ENCODE results near the gene ATG10.

DNA sequence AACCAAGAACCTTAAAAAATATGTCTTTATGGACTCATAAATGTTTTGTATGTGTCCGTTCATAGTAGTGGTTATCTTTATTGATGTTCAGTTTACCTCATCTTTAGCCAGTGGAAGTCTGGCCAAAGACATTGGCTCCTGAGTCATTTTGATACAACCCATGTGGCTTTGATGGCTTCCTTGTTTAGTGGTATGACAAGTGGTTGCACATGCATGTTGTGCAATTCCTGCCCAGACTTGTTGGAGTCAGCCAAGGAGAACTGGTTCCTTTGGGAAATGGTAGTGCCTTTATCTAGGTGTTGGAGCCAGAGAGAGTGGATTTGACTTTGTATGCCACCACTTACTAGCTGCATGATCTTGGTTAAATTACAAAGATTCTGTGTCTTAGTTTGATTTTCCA is 212.0 kb downstream of the ATG10 start:
- TF ChIP-seq, protein P1, sequence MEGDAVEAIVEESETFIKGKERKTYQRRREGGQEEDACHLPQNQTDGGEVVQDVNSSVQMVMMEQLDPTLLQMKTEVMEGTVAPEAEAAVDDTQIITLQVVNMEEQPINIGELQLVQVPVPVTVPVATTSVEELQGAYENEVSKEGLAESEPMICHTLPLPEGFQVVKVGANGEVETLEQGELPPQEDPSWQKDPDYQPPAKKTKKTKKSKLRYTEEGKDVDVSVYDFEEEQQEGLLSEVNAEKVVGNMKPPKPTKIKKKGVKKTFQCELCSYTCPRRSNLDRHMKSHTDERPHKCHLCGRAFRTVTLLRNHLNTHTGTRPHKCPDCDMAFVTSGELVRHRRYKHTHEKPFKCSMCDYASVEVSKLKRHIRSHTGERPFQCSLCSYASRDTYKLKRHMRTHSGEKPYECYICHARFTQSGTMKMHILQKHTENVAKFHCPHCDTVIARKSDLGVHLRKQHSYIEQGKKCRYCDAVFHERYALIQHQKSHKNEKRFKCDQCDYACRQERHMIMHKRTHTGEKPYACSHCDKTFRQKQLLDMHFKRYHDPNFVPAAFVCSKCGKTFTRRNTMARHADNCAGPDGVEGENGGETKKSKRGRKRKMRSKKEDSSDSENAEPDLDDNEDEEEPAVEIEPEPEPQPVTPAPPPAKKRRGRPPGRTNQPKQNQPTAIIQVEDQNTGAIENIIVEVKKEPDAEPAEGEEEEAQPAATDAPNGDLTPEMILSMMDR (IDR thresholded peaks at IDR 0.05), result no peak
- no peak for TF ChIP-seq POLR2A (IDR thresholded peaks at IDR 0.05)

Measured in heart left ventricle (tissue), 13 donors.